EL (cell line): ENCODE measurements around the gene CENPM.
A peak's percentile ranks its signal among the peaks of the same experiment; 100 is the strongest.

Source experiments
- DNase-seq: peaks from one replicate; pipeline ENCODE4 v3.0.0-alpha.2; 2016

Gene CENPM

DNA sequence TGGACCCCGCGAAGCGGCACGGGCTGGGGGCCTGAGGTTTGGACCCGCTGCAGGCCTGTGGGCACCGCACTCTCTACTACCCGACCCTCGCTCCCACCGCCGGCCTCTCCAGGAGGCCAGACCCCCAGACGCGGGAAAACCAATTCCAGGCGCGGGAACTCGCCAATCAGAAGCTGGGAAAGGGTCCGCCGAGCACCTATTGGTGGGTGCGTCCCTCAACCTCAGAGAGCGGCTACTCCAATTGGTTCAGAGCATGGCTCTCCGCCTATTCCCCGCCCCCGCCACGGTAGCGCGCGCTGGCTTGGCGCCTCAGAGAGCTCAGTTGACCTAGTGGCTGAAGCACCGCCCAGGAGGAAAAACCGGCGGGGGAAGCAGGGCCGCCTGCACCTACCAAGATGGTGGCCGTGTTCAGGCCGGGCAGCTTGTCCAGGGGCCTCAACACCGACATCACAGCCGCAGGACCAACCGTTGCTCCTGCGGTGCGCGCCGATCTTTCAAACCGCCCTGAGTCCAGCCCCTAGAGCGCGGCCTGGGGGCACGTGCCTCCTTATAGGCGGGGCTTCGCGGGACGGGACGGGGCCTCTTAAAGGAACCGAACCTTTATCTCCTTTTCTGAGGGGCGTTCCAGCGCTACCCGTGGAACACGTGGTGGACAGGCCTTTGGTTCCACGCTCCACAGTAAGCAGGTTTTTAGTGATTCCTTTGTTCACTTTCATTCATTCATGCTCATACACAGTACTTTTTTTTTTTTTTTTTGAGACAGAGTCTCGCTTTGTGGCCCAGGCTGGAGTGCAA lies at the start of gene CENPM:
TSS of gene CENPM (minus strand) at position 524 of the 795 bp plus-strand sequence. CDS start at position 448, 76 bp downstream.
- DNase-seq: peak; percentile 96

DNA sequence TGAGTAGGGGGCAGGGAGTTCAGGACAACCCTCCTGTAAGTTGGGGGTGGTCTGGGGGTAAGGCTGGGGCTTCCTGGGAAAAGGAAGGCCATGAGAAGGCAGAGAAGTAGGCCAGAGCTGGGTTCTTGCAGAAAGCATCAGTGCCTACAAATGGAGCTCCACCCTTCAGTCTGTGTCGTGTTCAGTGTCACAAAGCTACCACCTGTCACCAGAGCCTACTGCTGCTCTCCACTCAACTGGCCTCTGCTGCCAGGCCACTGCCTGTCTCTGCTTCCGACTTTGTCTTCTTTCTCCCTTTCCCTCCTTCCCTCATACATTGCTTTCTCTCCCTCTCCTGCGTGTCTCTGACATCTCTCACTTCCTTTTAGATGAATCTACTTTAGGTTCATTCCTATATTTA lies 48.3 kb upstream of the CENPM start:
- DNase-seq: no peak

GRCh38 chr22:41992496-41992895 lies 45.5 kb upstream of the CENPM start:
- DNase-seq: no peak

GRCh38 chr22:41991111-41991510 lies 44.2 kb upstream of the CENPM start:
- DNase-seq: no peak

GRCh38 chr22:41989246-41989645 lies 42.3 kb upstream of the CENPM start:
- DNase-seq: no peak

DNA sequence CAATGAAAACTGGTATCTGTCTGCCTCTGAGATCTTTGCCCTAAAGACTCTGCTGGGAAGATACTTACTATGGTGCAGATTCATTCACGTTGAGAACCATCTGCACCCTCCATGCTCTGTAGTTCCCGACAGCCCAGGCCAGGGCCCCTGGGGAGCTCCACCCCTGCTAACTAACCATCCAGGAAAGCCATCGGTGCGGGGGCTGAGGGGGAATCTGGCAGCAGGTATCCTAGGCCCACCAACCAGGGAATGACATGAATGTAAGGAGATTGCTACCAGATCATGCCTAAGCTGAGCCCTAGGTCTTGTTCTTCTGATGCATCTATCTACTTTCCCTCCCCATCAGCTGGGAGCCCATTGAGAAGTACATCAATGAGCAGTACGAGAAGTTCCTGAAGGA lies 40.3 kb upstream of the CENPM start:
- DNase-seq: no peak

- DNase-seq: peak; percentile 54
Measured at GRCh38 chr22:41983513-41984405, 36.8 kb upstream of the CENPM start.

DNA sequence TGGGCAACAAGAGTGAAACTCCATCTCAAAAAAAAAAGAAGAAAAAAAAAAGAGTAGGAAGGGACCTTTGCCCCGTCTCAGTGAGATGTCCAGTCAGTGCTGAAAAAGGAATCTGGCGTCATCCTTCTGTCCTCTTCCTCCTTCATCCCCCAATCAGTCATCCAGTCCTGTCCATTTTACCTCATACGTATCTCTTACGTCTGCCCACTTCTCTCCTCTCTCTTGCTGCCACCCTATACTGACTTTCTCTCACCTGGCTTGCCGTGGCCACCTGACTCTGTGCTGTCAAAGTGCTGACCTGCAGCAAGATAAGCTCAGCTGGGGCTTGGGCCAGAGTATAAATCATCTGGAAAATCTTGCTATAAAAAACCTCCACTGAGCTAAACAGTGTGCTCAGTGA lies 35.9 kb upstream of the CENPM start:
- no peak for DNase-seq

- DNase-seq: no peak
Measured at GRCh38 chr22:41979423-41980250, 32.7 kb upstream of the CENPM start.

GRCh38 chr22:41978732-41979131 lies 31.8 kb upstream of the CENPM start:
- DNase-seq: no peak

DNA sequence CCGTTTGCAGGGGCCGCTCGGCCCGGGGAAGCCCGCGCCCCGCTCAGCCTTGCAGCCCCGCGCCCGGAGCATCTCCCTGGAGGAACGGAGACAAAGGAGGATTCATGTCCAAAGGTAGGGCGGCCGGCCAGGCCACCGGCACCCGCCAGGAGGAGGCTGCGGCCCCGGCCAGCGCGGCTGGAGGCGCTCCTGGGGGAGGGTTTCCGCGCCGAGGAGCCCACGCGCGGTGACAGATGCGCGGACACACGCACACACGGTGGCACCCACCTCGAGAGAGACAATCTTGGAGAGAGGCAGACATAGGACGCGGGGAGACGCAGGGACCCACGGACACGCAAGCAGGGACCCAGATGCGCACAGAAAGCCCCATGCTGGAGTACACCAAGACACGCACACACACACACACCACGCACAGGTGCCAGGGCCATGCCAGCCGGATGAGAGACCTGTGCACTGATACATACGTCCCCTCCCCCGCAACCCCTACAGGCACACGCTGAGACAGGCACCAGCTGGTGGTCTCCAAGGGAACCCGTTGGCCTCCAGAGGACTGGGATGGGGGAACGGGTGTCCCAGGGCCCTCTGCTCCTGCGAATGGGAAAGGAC lies 30.1 kb upstream of the CENPM start:
- no peak for DNase-seq

GRCh38 chr22:41976070-41976901 lies 29.3 kb upstream of the CENPM start:
- no peak for DNase-seq

- DNase-seq: no peak
Measured at GRCh38 chr22:41975299-41976069, 28.5 kb upstream of the CENPM start.

DNA sequence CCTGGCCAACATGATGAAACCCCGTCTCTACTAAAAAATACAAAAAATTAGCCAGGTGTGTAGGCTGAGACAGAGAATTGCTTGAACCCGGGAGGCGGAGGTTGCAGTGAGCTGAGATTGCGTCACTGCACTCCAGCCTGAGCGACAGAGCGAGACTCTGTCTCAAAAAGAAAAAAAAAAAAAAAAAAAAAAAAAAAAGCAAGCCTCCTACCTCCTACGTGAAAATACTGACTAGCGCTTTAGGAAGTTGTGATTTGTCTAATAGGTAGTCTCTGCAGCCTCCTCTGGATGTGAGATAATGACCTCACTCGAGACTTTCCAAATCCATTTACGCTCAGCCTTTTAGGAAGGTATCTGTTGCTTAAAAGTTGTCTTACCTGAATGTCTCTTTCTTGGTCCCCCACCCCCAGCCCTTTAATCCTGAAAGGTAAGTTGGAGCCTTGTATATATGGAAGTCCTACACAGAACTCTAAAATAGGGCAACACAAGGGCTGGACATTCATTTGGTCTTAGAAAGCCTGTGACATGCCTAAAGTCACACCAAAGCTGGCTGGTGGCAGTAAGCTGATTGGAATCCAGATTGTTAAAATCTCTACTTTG lies 27.8 kb upstream of the CENPM start:
- DNase-seq: no peak

GRCh38 chr22:41971431-41971830 lies 24.5 kb upstream of the CENPM start:
- DNase-seq: no peak

- DNase-seq: no peak
Measured at GRCh38 chr22:41970601-41971000, 23.6 kb upstream of the CENPM start.

GRCh38 chr22:41969110-41969646 lies 22.2 kb upstream of the CENPM start, which contains the start of gene SEPTIN3:
TSS of gene SEPTIN3 (plus strand) at chr22:41969443. CDS start at chr22:41971493, 2,050 bp downstream.
- no peak for DNase-seq

DNA sequence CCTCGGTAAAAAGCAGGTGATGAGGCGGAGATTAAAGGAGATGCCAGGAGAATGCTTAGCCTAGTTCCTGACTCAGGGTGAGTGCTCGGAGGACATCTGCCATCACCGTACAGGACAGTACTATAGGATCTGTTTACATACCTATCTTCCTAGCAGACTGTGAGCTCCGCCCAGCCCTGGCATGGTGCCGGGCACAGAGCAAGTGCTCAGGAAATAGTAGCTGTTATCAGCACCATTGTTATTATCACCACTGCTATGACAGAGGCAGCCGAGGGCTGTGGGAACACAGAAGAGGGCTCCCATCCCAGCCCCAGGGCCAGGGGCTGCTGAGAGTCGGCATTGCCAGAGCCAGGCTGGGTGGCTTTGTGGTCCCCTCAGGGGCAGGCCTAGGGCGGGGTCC lies 21.6 kb upstream of the CENPM start:
- DNase-seq: no peak

DNA sequence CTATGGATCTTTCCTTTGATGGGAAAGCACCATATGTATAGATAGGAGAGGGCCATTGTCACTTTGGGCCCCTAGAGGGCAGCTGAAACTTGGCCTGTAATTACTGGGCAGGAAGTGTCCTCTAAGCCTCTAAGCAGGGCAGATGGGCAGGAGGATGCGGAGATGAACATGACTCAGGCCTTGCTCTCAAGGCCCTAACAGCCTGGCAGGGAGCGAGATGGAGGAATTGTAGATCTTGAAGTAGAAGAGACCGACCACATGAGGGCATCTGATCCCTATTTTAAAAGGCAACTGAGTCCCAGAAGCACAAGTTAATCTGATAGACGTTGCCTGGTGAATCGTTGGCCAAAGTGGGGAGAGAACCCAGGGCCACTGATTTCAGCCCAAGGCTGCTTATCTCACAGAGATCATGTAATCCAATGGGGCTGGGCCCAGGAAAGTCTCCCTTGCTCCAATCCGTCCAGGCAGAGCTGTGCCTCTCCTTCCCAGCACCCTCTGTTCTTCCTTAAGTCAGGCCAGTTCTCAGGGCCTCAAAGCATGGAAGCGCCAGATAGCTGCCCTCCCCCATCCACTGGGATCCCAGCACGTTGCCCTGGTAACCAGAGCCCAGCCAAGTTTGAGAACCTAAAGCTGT lies 19.8 kb upstream of the CENPM start:
- peak; percentile 98 for DNase-seq

- DNase-seq: no peak
Measured at GRCh38 chr22:41966225-41966606, 19.3 kb upstream of the CENPM start.
